VCaP (cell line): ENCODE results near the gene ZNF207.
"Not testable (repeated sequence)": the region's sequence is repeated elsewhere in the genome, so short reads cannot be mapped to it uniquely, and the experiment has no call there.

Source experiments
- H3K27ac ChIP-seq: fragments of 450-650 bp; 2 replicates; pipeline ENCODE4 v1.5.1; 2017
- TF ChIP-seq, protein P1 (sequence below): fragments of 450-650 bp; conservative IDR thresholded peaks from 2 replicates; pipeline ENCODE4 v1.5.1; 2017; ENCODE audit warnings: mild to moderate bottlenecking, moderate library complexity

The ZNF207 gene

DNA sequence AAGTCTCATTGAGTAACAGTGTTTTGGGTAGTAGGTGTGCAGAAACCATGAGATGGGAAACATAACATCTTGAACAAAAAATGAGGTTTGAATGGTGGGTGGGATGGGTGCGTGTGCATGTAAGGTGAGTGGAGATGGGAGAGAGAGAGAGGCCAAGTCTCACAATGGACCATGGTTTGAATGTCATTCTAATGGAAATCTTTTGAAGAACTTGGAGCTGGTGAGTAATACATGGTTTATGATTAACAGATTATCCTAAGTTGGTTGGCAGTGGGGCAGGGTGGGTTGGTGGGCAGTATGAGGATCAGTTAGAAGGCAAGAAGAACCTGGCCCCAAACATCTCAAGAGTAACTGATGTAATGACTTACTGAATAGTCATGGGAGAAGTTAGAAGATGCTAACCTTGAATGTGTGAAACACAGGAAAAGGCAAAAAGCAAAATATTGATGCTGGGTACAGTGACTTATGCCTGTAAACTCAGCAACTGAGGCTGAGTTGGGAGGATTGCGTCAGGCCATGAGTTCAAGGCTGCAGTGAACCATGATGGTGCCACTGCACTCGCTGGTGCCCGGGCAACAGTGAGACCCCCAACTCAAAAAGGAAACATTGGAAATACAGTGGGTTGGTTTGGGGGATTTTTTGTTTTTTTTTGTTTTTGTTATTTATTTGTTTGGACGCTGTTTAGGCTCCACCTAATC is 32.7 kb downstream of the ZNF207 start:
- TF ChIP-seq, protein P1, sequence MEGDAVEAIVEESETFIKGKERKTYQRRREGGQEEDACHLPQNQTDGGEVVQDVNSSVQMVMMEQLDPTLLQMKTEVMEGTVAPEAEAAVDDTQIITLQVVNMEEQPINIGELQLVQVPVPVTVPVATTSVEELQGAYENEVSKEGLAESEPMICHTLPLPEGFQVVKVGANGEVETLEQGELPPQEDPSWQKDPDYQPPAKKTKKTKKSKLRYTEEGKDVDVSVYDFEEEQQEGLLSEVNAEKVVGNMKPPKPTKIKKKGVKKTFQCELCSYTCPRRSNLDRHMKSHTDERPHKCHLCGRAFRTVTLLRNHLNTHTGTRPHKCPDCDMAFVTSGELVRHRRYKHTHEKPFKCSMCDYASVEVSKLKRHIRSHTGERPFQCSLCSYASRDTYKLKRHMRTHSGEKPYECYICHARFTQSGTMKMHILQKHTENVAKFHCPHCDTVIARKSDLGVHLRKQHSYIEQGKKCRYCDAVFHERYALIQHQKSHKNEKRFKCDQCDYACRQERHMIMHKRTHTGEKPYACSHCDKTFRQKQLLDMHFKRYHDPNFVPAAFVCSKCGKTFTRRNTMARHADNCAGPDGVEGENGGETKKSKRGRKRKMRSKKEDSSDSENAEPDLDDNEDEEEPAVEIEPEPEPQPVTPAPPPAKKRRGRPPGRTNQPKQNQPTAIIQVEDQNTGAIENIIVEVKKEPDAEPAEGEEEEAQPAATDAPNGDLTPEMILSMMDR = no peak
- no peak overlapping the region for H3K27ac ChIP-seq

DNA sequence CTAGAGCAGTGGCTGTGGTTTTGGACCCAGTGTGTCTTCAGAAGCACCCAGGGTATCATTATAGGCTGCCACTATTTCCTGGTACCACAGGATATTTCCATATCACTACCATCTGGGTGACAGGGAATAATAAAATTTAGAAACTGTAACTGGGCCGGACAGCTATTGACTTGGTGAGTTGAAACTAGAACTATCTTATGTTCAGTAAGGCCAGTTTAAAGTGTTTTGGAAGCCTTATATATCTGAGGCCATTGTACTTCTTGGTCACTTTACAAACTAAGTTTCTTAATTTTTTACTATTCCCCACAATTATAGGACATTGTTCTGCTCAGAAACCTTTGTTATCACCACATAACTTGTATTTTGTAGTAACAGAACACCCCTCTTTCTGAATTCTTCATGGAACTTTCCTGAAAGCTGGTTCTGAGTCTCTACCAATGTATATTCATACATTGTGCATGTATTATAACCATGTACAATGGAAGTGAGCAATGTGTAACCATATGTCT is 34.0 kb downstream of the ZNF207 start:
- no peak overlapping the region for H3K27ac ChIP-seq
- TF ChIP-seq, protein P1 = no peak

GRCh38 chr17:32385121-32385520 is 35.2 kb downstream of the ZNF207 start:
- TF ChIP-seq, protein P1 = no peak

GRCh38 chr17:32385971-32386370 is 36.0 kb downstream of the ZNF207 start:
- TF ChIP-seq, protein P1 = no peak
- no peak overlapping the region for H3K27ac ChIP-seq

More at GRCh38 chr17:32385121-32385520, 35.2 kb downstream of the ZNF207 start:
- H3K27ac ChIP-seq = no peak overlapping the region

- no peak overlapping the region for H3K27ac ChIP-seq
- TF ChIP-seq, protein P1 = no peak
Observed at GRCh38 chr17:32386844-32387243, 36.9 kb downstream of the ZNF207 start.

DNA sequence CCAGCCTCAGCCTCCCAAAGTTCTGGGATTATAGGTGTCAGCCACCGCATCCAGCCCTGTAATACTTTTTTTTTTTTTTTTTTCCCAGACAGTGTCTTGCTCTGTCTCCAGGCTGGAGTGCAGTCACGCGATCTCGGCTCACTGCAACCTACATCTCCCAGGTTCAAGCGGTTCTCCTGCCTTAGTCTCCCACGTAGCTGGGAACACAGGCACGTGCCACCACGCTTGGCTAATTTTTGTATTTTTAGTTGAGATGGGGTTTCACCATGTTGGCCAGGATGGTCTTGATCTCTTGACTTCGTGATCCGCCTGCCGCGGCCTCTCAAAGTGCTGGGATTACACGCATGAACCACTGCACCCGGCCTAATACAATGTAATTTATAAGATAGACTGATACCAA is 38.2 kb downstream of the ZNF207 start:
- H3K27ac ChIP-seq = not testable (repeated sequence)

DNA sequence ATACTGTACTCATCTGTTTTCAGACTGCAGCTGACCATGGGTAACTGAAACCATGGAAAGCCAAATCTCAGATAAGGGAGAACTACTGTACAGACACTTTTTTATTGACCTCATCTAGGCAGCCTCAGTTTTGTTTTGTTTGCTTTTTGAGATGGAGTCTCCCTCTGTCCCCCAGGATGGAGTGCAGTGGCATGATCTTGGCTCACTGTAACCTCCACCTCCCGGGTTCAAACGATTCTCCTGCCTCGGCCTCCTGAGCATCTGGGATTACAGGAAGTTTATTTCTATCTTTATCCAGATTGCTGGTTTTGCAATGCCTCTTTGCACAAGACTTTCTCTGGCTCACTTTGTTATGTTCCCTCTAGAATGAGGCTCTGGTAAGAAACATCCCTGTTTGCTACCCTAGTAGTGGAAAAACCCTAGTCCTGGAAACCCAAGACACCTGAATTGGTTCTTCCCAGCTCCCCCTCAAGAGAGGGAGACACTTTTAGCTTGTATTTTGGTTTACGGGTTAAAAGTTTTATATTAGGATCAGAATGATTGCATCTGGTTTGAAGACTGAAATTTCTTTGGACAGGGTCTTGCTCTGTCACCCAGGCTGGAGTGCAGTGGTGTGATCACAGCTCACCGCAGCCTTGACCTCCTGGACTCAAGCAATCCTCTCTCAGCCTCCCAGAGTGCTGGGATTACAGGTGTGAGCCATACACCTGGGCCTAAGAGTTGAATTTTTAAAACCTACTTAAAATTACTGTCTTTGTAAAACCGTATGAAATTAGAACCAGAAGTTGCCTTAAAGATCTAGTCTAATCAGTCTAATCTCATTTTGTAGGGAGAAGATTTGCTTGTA is 38.9 kb downstream of the ZNF207 start:
- no peak overlapping the region for H3K27ac ChIP-seq
- TF ChIP-seq, protein P1 = no peak

- TF ChIP-seq, protein P1 = no peak
- no peak overlapping the region for H3K27ac ChIP-seq
Observed at GRCh38 chr17:32393904-32394303, 43.9 kb downstream of the ZNF207 start.
